Fibroblast of lung (primary cell): Measurements from ENCODE around the gene SGK2. TPM values are rescaled to one million over a fixed set of nuclear protein-coding genes. Genes with fewer than 3 reads are reported as not detected.

Experiments used
- DNase-seq, 2 donors: peaks; one replicate each; pipeline versions ENCODE4 v3.0.0 to v3.0.0-alpha.2; 2010; ENCODE audit warnings: low read depth in 2 of 2
- H2AFZ ChIP-seq: 2 replicates; pipeline ENCODE4 v1.5.1; 2012; ENCODE audit warnings: low read length, control low read depth, inconsistent platforms
- H3K27ac ChIP-seq: 2 replicates; pipeline ENCODE4 v1.5.1; 2011; ENCODE audit warnings: low read length, control low read depth; ENCODE audit not compliant: insufficient read depth
- H3K27me3 ChIP-seq: 2 replicates; pipeline ENCODE4 v1.5.1; 2011; ENCODE audit warnings: mild to moderate bottlenecking, low read length; ENCODE audit not compliant: control insufficient read depth, insufficient read depth
- H3K36me3 ChIP-seq: 2 replicates; pipeline ENCODE4 v1.5.1; 2011; ENCODE audit warnings: low read length; ENCODE audit not compliant: control insufficient read depth, insufficient read depth
- H3K4me1 ChIP-seq: 2 replicates; pipeline ENCODE4 v1.5.1; 2011; ENCODE audit warnings: low read length; ENCODE audit not compliant: control insufficient read depth, insufficient read depth; ENCODE audit errors: extremely low read depth
- H3K4me2 ChIP-seq: 2 replicates; pipeline ENCODE4 v1.5.1; 2011; ENCODE audit warnings: low read length, control low read depth; ENCODE audit not compliant: insufficient read depth; ENCODE audit errors: extremely low read depth
- H3K4me3 ChIP-seq, 4 experiments: fragments of 200-600 bp in 1 of 4; sonication (generic) in 1 of 4; replicated peaks in 1 of 4; 2 replicates each; pipeline ENCODE4 v1.5.1; 2011 to 2016; ENCODE audit warnings: low read length in 4 of 4, low read depth in 3 of 4, mild to moderate bottlenecking in 3 of 4, control low read depth in 2 of 4, inconsistent platforms in 1 of 4, mixed read lengths in 1 of 4; ENCODE audit not compliant: insufficient read depth in 1 of 4; ENCODE audit errors: control extremely low read depth in 1 of 4
- H3K79me2 ChIP-seq: 2 replicates; pipeline ENCODE4 v1.5.1; 2012; ENCODE audit warnings: mild to moderate bottlenecking, low read length, inconsistent platforms; ENCODE audit not compliant: control insufficient read depth, insufficient read depth
- H3K9ac ChIP-seq: 2 replicates; pipeline ENCODE4 v1.5.1; 2011; ENCODE audit warnings: mild to moderate bottlenecking, low read length, control low read depth; ENCODE audit not compliant: insufficient read depth
- H3K9me3 ChIP-seq: 2 replicates; pipeline ENCODE4 v1.5.1; 2012; ENCODE audit warnings: low read depth, low read length; ENCODE audit not compliant: control insufficient read depth, insufficient read depth
- H4K20me1 ChIP-seq: 2 replicates; pipeline ENCODE4 v1.5.1; 2011; ENCODE audit warnings: low read length; ENCODE audit not compliant: control insufficient read depth, insufficient read depth; ENCODE audit errors: extremely low read depth
- CTCF ChIP-seq, 2 donors: IDR thresholded peaks in 1 of 2; conservative IDR thresholded peaks in 1 of 2; 1 replicate in 1 of 2; 2 replicates in 1 of 2; pipeline ENCODE4 v1.5.1; 2011 to 2012; ENCODE audit warnings: low read length in 2 of 2, control low read depth in 1 of 2, inconsistent platforms in 1 of 2, low read depth in 1 of 2, mild to moderate bottlenecking in 1 of 2
- EZH2 ChIP-seq: IDR thresholded peaks from 2 replicates; pipeline ENCODE4 v1.5.1; 2012; ENCODE audit warnings: low read length, control low read depth, mild to moderate bottlenecking; ENCODE audit errors: missing control alignments
- polyA plus RNA-seq, 2 donors: library from polyadenylated mRNA; depleted of rRNA in 1 of 2; stranded (reverse) in 1 of 2; unstranded in 1 of 2; fragments of >200 nt; gene quantifications; 2 replicates each; pipeline ENCODE4 v1.2.1, GENCODE V29; 2011 to 2012; ENCODE audit warnings: missing spikeins in 1 of 2
- total RNA-seq: library from RNA; depleted of rRNA; stranded (reverse); fragments of >200 nt; gene quantifications from 2 replicates; pipeline ENCODE4 v1.2.1, GENCODE V29; 2014

Gene SGK2
- total and polyA plus RNA-seq, 2 donors (not counting 1 experiment from before 2014, with no cell fraction given): 0.05 to 0.66 TPM

GRCh38 chr20:43571771-43572170, 12.9 kb downstream of the SGK2 start:
- Histone ChIP-seq H3K9me3 (no peaks in the 10 kb centered on the region), H3K4me3 (no peak overlapping the region), H3K79me2 (no peaks in the 10 kb centered on the region), H3K27ac (no peak overlapping the region), H3K4me2 (no peak overlapping the region), H4K20me1 (no peaks in the 10 kb centered on the region), H3K9ac (no peak overlapping the region), H3K36me3 (no peaks in the 10 kb centered on the region), H3K4me1 (no peaks in the 10 kb centered on the region), H2AFZ (no peak overlapping the region), H3K27me3 (no peaks in the 10 kb centered on the region)
- no peak for TF ChIP-seq CTCF (conservative IDR thresholded peaks at IDR 0.05 in 1 of 2, IDR thresholded peaks at IDR 0.05 in 1 of 2; ENCODE audit: low read depth in 1 of 2, low read length in 2 of 2)
- TF ChIP-seq EZH2: no peak
- no peak for DNase-seq

GRCh38 chr20:43572891-43573290, 14.1 kb downstream of the SGK2 start:
- no peaks in the 10 kb centered on the region for H3K9me3 ChIP-seq
- H3K36me3 ChIP-seq: no peaks in the 10 kb centered on the region
- H2AFZ ChIP-seq: no peak overlapping the region
- no peak overlapping the region for H3K27ac ChIP-seq
- TF ChIP-seq EZH2: no peak
- TF ChIP-seq CTCF (conservative IDR thresholded peaks at IDR 0.05 in 1 of 2, IDR thresholded peaks at IDR 0.05 in 1 of 2; ENCODE audit: low read depth in 1 of 2, low read length in 2 of 2): no peak
- no peak overlapping the region for H3K9ac ChIP-seq
- DNase-seq: no peak
- no peak overlapping the region for H3K4me2 ChIP-seq
- no peaks in the 10 kb centered on the region for H4K20me1 ChIP-seq
- no peak overlapping the region for H3K4me3 ChIP-seq
- no peaks in the 10 kb centered on the region for H3K79me2 ChIP-seq
- H3K4me1 ChIP-seq: no peaks in the 10 kb centered on the region
- no peaks in the 10 kb centered on the region for H3K27me3 ChIP-seq

- H3K9me3 ChIP-seq: no peaks in the 10 kb centered on the region
- H4K20me1 ChIP-seq: no peaks in the 10 kb centered on the region
- no peaks in the 10 kb centered on the region for H3K36me3 ChIP-seq
- no peak overlapping the region for H2AFZ ChIP-seq
- H3K4me3 ChIP-seq: no peak overlapping the region
- H3K9ac ChIP-seq: no peak overlapping the region
- no peak overlapping the region for H3K27ac ChIP-seq
- H3K27me3 ChIP-seq: no peaks in the 10 kb centered on the region
- DNase-seq: no peak
- H3K79me2 ChIP-seq: no peaks in the 10 kb centered on the region
- H3K4me2 ChIP-seq: no peak overlapping the region
- TF ChIP-seq EZH2: no peak
- H3K4me1 ChIP-seq: no peaks in the 10 kb centered on the region
Observed at GRCh38 chr20:43576108-43576507, 17.3 kb downstream of the SGK2 start.
